DND-41 (cell line): Measurements from ENCODE around the gene PITPNM3.

Experiments used
- CTCF ChIP-seq: IDR thresholded peaks from 2 replicates; pipeline ENCODE4 v1.5.1; 2012; ENCODE audit warnings: borderline replicate concordance, low read length, moderate library complexity, mild to moderate bottlenecking; ENCODE audit not compliant: poor library complexity, severe bottlenecking; ENCODE audit errors: extremely low read depth
- EZH2 ChIP-seq: IDR thresholded peaks from 3 replicates; pipeline ENCODE4 v1.6.1; 2012; ENCODE audit warnings: borderline replicate concordance, low read depth, mild to moderate bottlenecking, moderate library complexity, low read length, inconsistent platforms; ENCODE audit not compliant: severe bottlenecking

- no peak for TF ChIP-seq CTCF
- TF ChIP-seq EZH2, result no peak
These were observed 136.1 kb downstream of the PITPNM3 start for GRCh38 chr17:6420173-6420641.
